Measurements from ENCODE around the gene DPH2. TPM values are rescaled to one million over a fixed set of nuclear protein-coding genes. Genes with fewer than 3 reads are reported as not detected.

The DPH2 gene
- total RNA-seq, 4 donors from 2014 or later: 13.1 to 29.4 (median 17.1) TPM

DNA sequence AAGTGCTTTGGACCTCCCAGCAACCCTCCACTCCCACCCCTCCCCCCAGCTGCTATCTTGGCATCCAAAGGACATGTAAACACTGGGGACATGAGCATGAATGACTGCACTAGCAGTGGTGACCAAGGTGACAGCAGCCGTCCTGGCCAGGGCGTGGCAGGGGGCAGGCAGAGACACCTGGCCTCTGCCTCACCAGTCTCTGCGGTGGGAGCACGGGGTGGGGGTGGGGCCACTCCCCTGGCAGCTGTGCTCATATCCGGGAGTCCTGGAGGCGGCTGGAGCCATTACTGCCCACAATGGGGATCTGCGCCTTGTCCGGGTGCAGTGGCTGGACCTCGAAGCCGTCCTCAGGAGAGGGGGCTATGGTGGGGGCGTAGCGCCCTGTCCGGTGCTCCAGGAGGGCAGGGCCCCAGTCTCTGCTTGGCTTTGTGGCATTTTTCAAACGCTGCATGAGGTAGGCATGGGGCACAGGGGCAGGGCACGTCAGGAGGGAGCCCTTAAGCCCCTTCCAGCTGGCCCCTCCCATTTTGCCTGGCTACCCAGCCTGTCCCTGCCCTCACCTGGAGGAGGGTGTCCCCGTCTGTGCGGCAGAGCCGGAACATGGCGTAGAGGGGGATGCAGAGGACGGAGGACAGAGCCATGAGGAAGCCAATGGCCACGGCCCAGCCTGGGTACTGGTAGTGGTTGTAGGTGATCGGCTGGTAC lies 27.6 kb downstream of the DPH2 start:
- in situ Hi-C loops (cut with MboI; ENCODE audit: low pct_ligation_motif_present in 1 of 4, low pct_unique_long_range_greater_than_20kb in 1 of 4, low sequenced_read_pairs in 3 of 4): loop anchor here in 1 of 4 donors (10.0 kb wide), 1 partner anchor 47 kb away; no protein-coding TSS in a partner anchor
- intact Hi-C loops (cut with DNase I; ENCODE audit: low total_unique reads): no loop called here

DNA sequence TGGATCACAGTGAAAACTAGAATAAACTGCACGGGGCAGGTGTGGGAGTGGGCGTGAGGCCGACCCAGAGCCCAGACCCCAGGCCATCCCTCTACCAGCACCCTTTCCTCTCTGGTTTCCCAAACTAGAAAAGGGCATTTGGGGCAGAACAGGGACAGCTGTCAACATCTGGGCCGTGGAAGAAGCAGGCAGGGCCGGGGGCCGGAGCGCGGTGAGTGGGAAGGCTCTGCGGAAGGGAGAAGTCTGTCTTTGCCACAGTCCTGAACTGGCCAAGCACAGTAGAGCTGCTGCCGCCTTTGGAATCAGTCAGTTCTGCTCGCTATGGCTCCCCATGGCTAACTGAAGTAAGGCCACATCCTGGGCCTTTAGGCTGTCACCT lies 28.2 kb downstream of the DPH2 start:
- Histone ChIP-seq H3K36me3 (no peaks in the 10 kb centered on the region), H3K4me3 (peak overlapping the region in 2 of 4 donors; percentile 1 to 12), H3K4me1 (peaks cover 0 to 8% (median 2%) of the 10 kb centered on the region in 4 donors), H3K9me3 (no peaks in the 10 kb centered on the region), H3K27me3 (no peaks in the 10 kb centered on the region), H3K27ac (peak overlapping the region in 3 of 4 donors; percentile 6 to 68 (median 37))
- in situ Hi-C loops (cut with MboI; ENCODE audit: low pct_ligation_motif_present in 1 of 4, low pct_unique_long_range_greater_than_20kb in 1 of 4, low sequenced_read_pairs in 3 of 4): loop anchor here in 1 of 4 donors (10.0 kb wide), 1 partner anchor 47 kb away; no protein-coding TSS in a partner anchor
- intact Hi-C loops (cut with DNase I; ENCODE audit: low total_unique reads): no loop called here
- 73% methylated on average over 11 of the region's 11 CpGs; no CpG with 5 or more reads in 1 of the 2 donors for WGBS, 2 donors (ENCODE audit: low coverage in 1 of 2)
- no peak for TF ChIP-seq POLR2A (IDR thresholded peaks at IDR 0.05)
- no peak for TF ChIP-seq EP300 (IDR thresholded peaks at IDR 0.05; ENCODE audit: low read depth)
- TF ChIP-seq CTCF (IDR thresholded peaks at IDR 0.05): no peak
- TF ChIP-seq POLR2AphosphoS5 (IDR thresholded peaks at IDR 0.05): no peak
- DNase-seq: no peak

More for the DNA sequence above, 27.6 kb downstream of the DPH2 start:
- H3K4me3 ChIP-seq: peak overlapping the region in 2 of 4 donors; percentile 1 to 12
- H3K27me3 ChIP-seq: no peaks in the 10 kb centered on the region
- TF ChIP-seq POLR2A (IDR thresholded peaks at IDR 0.05) (peak; percentile 39), EP300 (IDR thresholded peaks at IDR 0.05; ENCODE audit: low read depth) (no peak), CTCF (IDR thresholded peaks at IDR 0.05) (peak in 1 of 5 experiments; percentile 13), POLR2AphosphoS5 (IDR thresholded peaks at IDR 0.05) (no peak)
- DNase-seq: peak; percentile 41
- peaks cover 0 to 9% (median 3%) of the 10 kb centered on the region in 4 donors for H3K4me1 ChIP-seq
- 70% methylated on average over 12 of the region's 22 CpGs; no CpG with 5 or more reads in 1 of the 2 donors for WGBS, 2 donors (ENCODE audit: low coverage in 1 of 2)
- no peaks in the 10 kb centered on the region for H3K9me3 ChIP-seq
- peak overlapping the region in 3 of 4 donors; percentile 6 to 68 (median 37) for H3K27ac ChIP-seq
- no peaks in the 10 kb centered on the region for H3K36me3 ChIP-seq

DNA sequence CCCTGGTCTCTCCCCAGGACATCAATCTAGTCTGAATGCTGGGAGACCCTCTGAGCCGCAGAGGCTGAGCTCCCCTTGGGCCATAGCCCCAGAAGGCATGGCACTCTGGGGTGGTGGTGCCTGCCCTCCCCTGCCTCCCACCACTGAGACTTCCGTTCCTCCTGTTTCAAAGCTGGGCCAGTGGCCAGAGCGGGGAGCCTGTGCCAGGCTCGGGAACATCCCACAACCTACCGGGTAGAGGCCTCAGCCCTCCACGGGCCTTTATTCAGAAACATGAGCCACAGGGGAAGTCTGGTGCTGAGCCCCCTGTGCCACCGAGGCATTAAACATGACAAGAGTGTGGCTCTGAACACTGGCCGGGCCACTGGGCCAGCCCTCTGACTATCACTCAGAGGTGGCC lies 29.6 kb downstream of the DPH2 start:
- TF ChIP-seq POLR2AphosphoS5 (IDR thresholded peaks at IDR 0.05) (no peak), CTCF (IDR thresholded peaks at IDR 0.05) (no peak), EP300 (IDR thresholded peaks at IDR 0.05; ENCODE audit: low read depth) (no peak), POLR2A (IDR thresholded peaks at IDR 0.05) (no peak)
- peaks cover 0 to 8% (median 2%) of the 10 kb centered on the region in 4 donors for H3K4me1 ChIP-seq
- H3K9me3 ChIP-seq: no peaks in the 10 kb centered on the region
- WGBS, 2 donors (ENCODE audit: low coverage in 1 of 2): 97% methylated on average over 8 of the region's 8 CpGs; no CpG with 5 or more reads in 1 of the 2 donors
- in situ Hi-C loops (cut with MboI; ENCODE audit: low pct_ligation_motif_present in 1 of 4, low pct_unique_long_range_greater_than_20kb in 1 of 4, low sequenced_read_pairs in 3 of 4) (loop anchor here in 1 of 4 donors (10.0 kb wide), 1 partner anchor 45 kb away; no protein-coding TSS in a partner anchor), intact Hi-C loops (cut with DNase I; ENCODE audit: low total_unique reads) (no loop called here)
- no peaks in the 10 kb centered on the region for H3K27me3 ChIP-seq
- no peak overlapping the region for H3K27ac ChIP-seq
- H3K4me3 ChIP-seq: no peak overlapping the region
- no peak for DNase-seq
- H3K36me3 ChIP-seq: no peaks in the 10 kb centered on the region

- H3K4me1 ChIP-seq: peaks cover 0 to 8% (median 2%) of the 10 kb centered on the region in 4 donors
- no peaks in the 10 kb centered on the region for H3K36me3 ChIP-seq
- in situ Hi-C loops (cut with MboI; ENCODE audit: low pct_ligation_motif_present in 1 of 4, low pct_unique_long_range_greater_than_20kb in 1 of 4, low sequenced_read_pairs in 3 of 4): no loop called here
- no peaks in the 10 kb centered on the region for H3K27me3 ChIP-seq
- H3K9me3 ChIP-seq: no peaks in the 10 kb centered on the region
- TF ChIP-seq EP300 (IDR thresholded peaks at IDR 0.05; ENCODE audit: low read depth) (no peak), POLR2A (IDR thresholded peaks at IDR 0.05) (no peak), CTCF (IDR thresholded peaks at IDR 0.05) (no peak), POLR2AphosphoS5 (IDR thresholded peaks at IDR 0.05) (no peak)
- 96% methylated on average over 6 of the region's 8 CpGs; no CpG with 5 or more reads in 1 of the 2 donors for WGBS, 2 donors (ENCODE audit: low coverage in 1 of 2)
- DNase-seq: no peak
- intact Hi-C loops (cut with DNase I; ENCODE audit: low total_unique reads): loop anchor here (5.0 kb wide), 1 partner anchor 37 kb away; no protein-coding TSS in a partner anchor
- no peak overlapping the region for H3K27ac ChIP-seq
- no peak overlapping the region for H3K4me3 ChIP-seq
These were observed 30.4 kb downstream of the DPH2 start for GRCh38 chr1:44000122-44000665.

All from transverse colon (tissue), 4 donors.